CD14-positive monocyte (primary cell): ENCODE measurements around the gene EZH1. TPM values are rescaled to one million over a fixed set of nuclear protein-coding genes. Genes with fewer than 3 reads are reported as not detected.

Experiments used
- DNase-seq, 3 donors: peaks; one replicate each; pipeline ENCODE4 v3.0.0-alpha.2; 2011 to 2022
- H2AFZ ChIP-seq: 2 replicates; pipeline ENCODE4 v1.6.0; 2012; ENCODE audit warnings: mild to moderate bottlenecking, low read depth, low read length, inconsistent platforms; ENCODE audit not compliant: insufficient read depth, poor library complexity, severe bottlenecking
- H3K27ac ChIP-seq, 2 donors: 1 replicate in 1 of 2; 2 replicates in 1 of 2; pipeline ENCODE4 v1.5.1; 2012 to 2013; ENCODE audit warnings: low read length in 2 of 2, control low read depth in 1 of 2, inconsistent platforms in 1 of 2, low read depth in 1 of 2, mild to moderate bottlenecking in 1 of 2
- H3K27me3 ChIP-seq, 2 donors: one replicate each; pipeline versions ENCODE4 v1.6.0 to v1.6.1; 2011 to 2013; ENCODE audit warnings: low read length in 2 of 2; ENCODE audit not compliant: control insufficient read depth in 2 of 2, insufficient read depth in 2 of 2
- H3K36me3 ChIP-seq, 2 donors: replicated peaks in 1 of 2; 1 replicate in 1 of 2; 2 replicates in 1 of 2; pipeline versions ENCODE4 v1.5.1 to v1.6.1; 2012 to 2013; ENCODE audit warnings: low read length in 2 of 2, control low read depth in 1 of 2, inconsistent platforms in 1 of 2, mild to moderate bottlenecking in 1 of 2; ENCODE audit not compliant: insufficient read depth in 2 of 2, control insufficient read depth in 1 of 2
- H3K4me1 ChIP-seq, 2 donors: 1 replicate in 1 of 2; 2 replicates in 1 of 2; pipeline versions ENCODE4 v1.5.1 to v1.6.1; 2012 to 2013; ENCODE audit warnings: low read length in 2 of 2, control low read depth in 1 of 2, inconsistent platforms in 1 of 2, mild to moderate bottlenecking in 1 of 2, moderate library complexity in 1 of 2; ENCODE audit not compliant: insufficient read depth in 2 of 2, control insufficient read depth in 1 of 2
- H3K4me2 ChIP-seq: replicated peaks from 2 replicates; pipeline ENCODE3; 2012; ENCODE audit warnings: low read length, moderate library complexity, mild to moderate bottlenecking; ENCODE audit not compliant: poor library complexity, severe bottlenecking; ENCODE audit errors: extremely low read depth
- H3K4me3 ChIP-seq, 3 experiments: fragments of 200-600 bp in 1 of 3; sonication (generic) in 1 of 3; replicated peaks in 1 of 3; 1 replicate in 2 of 3; 2 replicates in 1 of 3; pipeline ENCODE4 v1.5.1; 2011 to 2013; ENCODE audit warnings: low read length in 3 of 3, mild to moderate bottlenecking in 3 of 3, control low read depth in 2 of 3, low read depth in 2 of 3, inconsistent platforms in 1 of 3, moderate library complexity in 1 of 3
- H3K79me2 ChIP-seq: 2 replicates; pipeline ENCODE4 v1.6.0; 2012; ENCODE audit warnings: mild to moderate bottlenecking, control low read depth, inconsistent platforms, low read length, moderate library complexity; ENCODE audit not compliant: insufficient read depth
- H3K9ac ChIP-seq: 2 replicates; pipeline ENCODE4 v1.6.0; 2017; ENCODE audit warnings: low read length, mild to moderate bottlenecking; ENCODE audit not compliant: insufficient read depth, poor library complexity, severe bottlenecking
- H3K9me3 ChIP-seq, 2 donors: replicated peaks in 1 of 2; 1 replicate in 1 of 2; 2 replicates in 1 of 2; pipeline versions ENCODE4 v1.5.1 to v1.6.1; 2012 to 2013; ENCODE audit warnings: low read length in 2 of 2, control low read depth in 1 of 2; ENCODE audit not compliant: control insufficient read depth in 1 of 2, insufficient read depth in 1 of 2
- H4K20me1 ChIP-seq: 2 replicates; pipeline ENCODE4 v1.6.0; 2012; ENCODE audit warnings: mild to moderate bottlenecking, low read length, control low read depth, moderate library complexity; ENCODE audit not compliant: insufficient read depth
- H3K27ac Mint-ChIP-seq, 7 donors: one replicate each; pipeline ENCODE4 v1.8.0; 2020; ENCODE audit warnings: mild to moderate bottlenecking in 7 of 7, mixed read lengths in 7 of 7, moderate library complexity in 6 of 7, inconsistent platforms in 2 of 7
- H3K27me3 Mint-ChIP-seq, 3 donors: one replicate each; pipeline ENCODE4 v1.8.0; 2021 to 2022; ENCODE audit warnings: low read depth in 3 of 3, mild to moderate bottlenecking in 3 of 3, mixed read lengths in 3 of 3, moderate library complexity in 3 of 3, inconsistent platforms in 1 of 3
- H3K36me3 Mint-ChIP-seq, 2 donors: one replicate each; pipeline ENCODE4 v1.8.0; 2020; ENCODE audit warnings: mixed read lengths in 2 of 2, inconsistent platforms in 1 of 2, mild to moderate bottlenecking in 1 of 2
- H3K4me1 Mint-ChIP-seq: one replicate; pipeline ENCODE4 v1.8.0; 2020; ENCODE audit warnings: mild to moderate bottlenecking, mixed read lengths
- H3K4me3 Mint-ChIP-seq, 2 donors: one replicate each; pipeline ENCODE4 v1.8.0; 2020; ENCODE audit warnings: mild to moderate bottlenecking in 2 of 2, mixed read lengths in 2 of 2, moderate library complexity in 1 of 2
- H3K9me3 Mint-ChIP-seq, 7 donors: one replicate each; pipeline ENCODE4 v1.8.0; 2020 to 2022; ENCODE audit warnings: mixed read lengths in 7 of 7, mild to moderate bottlenecking in 6 of 7, moderate library complexity in 6 of 7, inconsistent platforms in 2 of 7
- CTCF ChIP-seq: fragments of 200-600 bp; IDR thresholded peaks from one replicate; pipeline ENCODE4 v1.8.0; 2022; ENCODE audit warnings: antibody characterized with exemption, mild to moderate bottlenecking
- WGBS: methylation state at CpG from one replicate; pipeline ENCODE4 v1.1.5; 2013; ENCODE audit warnings: missing lambda C conversion rate; ENCODE audit not compliant: insufficient coverage; 5-methylcytosine and 5-hydroxymethylcytosine counted together
- intact Hi-C, 2 donors: fragments of 100-400 bp; cut with micrococcal nuclease; formaldehyde crosslinking; loops; one replicate each; pipeline versions ENCODE4 v1.15.0 to v1.15.1; 2023
- polyA plus RNA-seq, 3 donors: library from polyadenylated mRNA; depleted of rRNA in 1 of 3; unstranded in 2 of 3; stranded (reverse) in 1 of 3; fragments of 300-500 nt in 2 of 3; fragments of >200 nt in 1 of 3; fragmentation: Illumina TruSeq in 2 of 3; gene quantifications; 1 replicate in 2 of 3; 2 replicates in 1 of 3; pipeline ENCODE4 v1.2.3, GENCODE V29; 2012 to 2021

The EZH1 gene
- polyA plus RNA-seq, 3 donors, result 12.3 to 169 (median 17.8) TPM

- Histone ChIP-seq H4K20me1 (no peaks in the 10 kb centered on the region), H3K9ac (no peak overlapping the region), H3K4me2 (peak overlapping the region; percentile 81), H3K27me3 (peaks cover 33 to 47% of the 10 kb centered on the region in 2 donors), H3K27ac (no peak overlapping the region), H3K79me2 (no peaks in the 10 kb centered on the region), H2AFZ (peak overlapping the region; percentile 97), H3K9me3 (peaks cover 6 to 14% of the 10 kb centered on the region in 2 donors), H3K4me1 (peaks cover 64 to 75% of the 10 kb centered on the region in 2 donors), H3K36me3 (no peaks in the 10 kb centered on the region), H3K4me3 (peak overlapping the region in 1 of 3 experiments; percentile 75)
- Mint-ChIP-seq H3K36me3 (peaks cover 8 to 10% of the 10 kb centered on the region in 2 donors), H3K4me1 (peaks cover 63% of the 10 kb centered on the region), H3K4me3 (peak overlapping the region in 1 of 2 donors; percentile 87), H3K27ac (peak overlapping the region in 2 of 7 donors; percentile 51 to 74), H3K27me3 (peaks cover 43 to 70% (median 59%) of the 10 kb centered on the region in 3 donors), H3K9me3 (peaks cover 6 to 38% (median 17%) of the 10 kb centered on the region in 7 donors)
- intact Hi-C loops, result loop anchor here in 1 of 2 donors (5.0 kb wide), 1 partner anchor 103 kb away; the partner anchor contains the start of gene PSMC3IP
- TF ChIP-seq CTCF, result no peak
- no peak for DNase-seq
- WGBS, result 71% methylated on average over 17 of the region's 20 CpGs
Observed at GRCh38 chr17:42680331-42680808, 64.5 kb downstream of the EZH1 start.

- Mint-ChIP-seq H3K4me1 (peaks cover 68% of the 10 kb centered on the region), H3K27me3 (peaks cover 47 to 70% (median 62%) of the 10 kb centered on the region in 3 donors), H3K36me3 (peaks cover 9 to 10% of the 10 kb centered on the region in 2 donors), H3K4me3 (peak overlapping the region; percentile 67 to 87), H3K27ac (peak overlapping the region in 5 of 7 donors; percentile 19 to 89 (median 76)), H3K9me3 (peaks cover 6 to 38% (median 17%) of the 10 kb centered on the region in 7 donors)
- H3K36me3 ChIP-seq, result no peaks in the 10 kb centered on the region
- H3K27me3 ChIP-seq, result peaks cover 39 to 53% of the 10 kb centered on the region in 2 donors
- peak; percentile 93 for TF ChIP-seq CTCF
- no peak overlapping the region for H3K9ac ChIP-seq
- DNase-seq, result peak; percentile 74 to 80 (median 77)
- H3K4me1 ChIP-seq, result peaks cover 70 to 82% of the 10 kb centered on the region in 2 donors
- intact Hi-C loops, result loop anchor here (5.0 kb wide), 1 partner anchor 102 kb away; the partner anchor contains the start of gene PSMC3IP (in 2 of the 2)
- peak overlapping the region; percentile 97 for H2AFZ ChIP-seq
- H3K4me3 ChIP-seq, result peak overlapping the region; percentile 0 to 75 (median 32)
- peak overlapping the region; percentile 17 to 30 for H3K27ac ChIP-seq
- H3K4me2 ChIP-seq, result peak overlapping the region; percentile 81
- WGBS, result 3% methylated on average over 76 of the region's 78 CpGs
- no peaks in the 10 kb centered on the region for H4K20me1 ChIP-seq
- peaks cover 6 to 15% of the 10 kb centered on the region in 2 donors for H3K9me3 ChIP-seq
- no peaks in the 10 kb centered on the region for H3K79me2 ChIP-seq
Observed at GRCh38 chr17:42679492-42680330, 65.1 kb downstream of the EZH1 start.
